GOT3 (cell line): ENCODE measurements around the gene TMEM139.
"Not testable (repeated sequence)": the region's sequence is repeated elsewhere in the genome, so short reads cannot be mapped to it uniquely, and the experiment has no call there.

Experiments used
- DNase-seq: peaks from one replicate; lab custom pipeline; 2025; ENCODE audit warnings: mixed read lengths; lab: John Stamatoyannopoulos, UW

Gene TMEM139

GRCh38 chr7:143289421-143289820 is 4.7 kb downstream of the TMEM139 start:
- DNase-seq, result no peak

- not testable (repeated sequence) for DNase-seq
Observed at GRCh38 chr7:143289888-143290287, 5.1 kb downstream of the TMEM139 start.

- no peak for DNase-seq
Observed at GRCh38 chr7:143290293-143290692, 5.5 kb downstream of the TMEM139 start.

- no peak for DNase-seq
Observed at GRCh38 chr7:143292876-143293275, 8.1 kb downstream of the TMEM139 start.

GRCh38 chr7:143295870-143296269 is 11.1 kb downstream of the TMEM139 start:
- DNase-seq, result no peak

GRCh38 chr7:143296686-143297085 is 11.9 kb downstream of the TMEM139 start:
- DNase-seq, result no peak

GRCh38 chr7:143299346-143299745 is 14.6 kb downstream of the TMEM139 start:
- no peak for DNase-seq

GRCh38 chr7:143299840-143300239 is 15.1 kb downstream of the TMEM139 start:
- no peak for DNase-seq

- no peak for DNase-seq
Observed at GRCh38 chr7:143300959-143301935, 16.5 kb downstream of the TMEM139 start.

GRCh38 chr7:143303733-143304132 is 19.0 kb downstream of the TMEM139 start:
- no peak for DNase-seq

GRCh38 chr7:143304938-143305337 is 20.2 kb downstream of the TMEM139 start:
- DNase-seq, result no peak

GRCh38 chr7:143305423-143306070 is 20.8 kb downstream of the TMEM139 start:
- no peak for DNase-seq

- no peak for DNase-seq
Observed at GRCh38 chr7:143308632-143309031, 23.9 kb downstream of the TMEM139 start.

GRCh38 chr7:143314127-143314526 is 29.4 kb downstream of the TMEM139 start:
- no peak for DNase-seq

GRCh38 chr7:143315776-143316175 is 31.0 kb downstream of the TMEM139 start, which contains the start of gene CLCN1:
CLCN1 (plus strand) TSS chr7:143316111; CDS start chr7:143316213, 102 bp downstream.
- DNase-seq, result no peak

- no peak for DNase-seq
Observed at GRCh38 chr7:143316492-143316891, 31.7 kb downstream of the TMEM139 start.

GRCh38 chr7:143318661-143319060 is 33.9 kb downstream of the TMEM139 start:
- no peak for DNase-seq

- DNase-seq, result no peak
Observed at GRCh38 chr7:143320620-143321019, 35.9 kb downstream of the TMEM139 start.

- DNase-seq, result no peak
Observed at GRCh38 chr7:143321242-143321641, 36.5 kb downstream of the TMEM139 start.

- DNase-seq, result no peak
Observed at GRCh38 chr7:143321734-143322133, 37.0 kb downstream of the TMEM139 start.

- DNase-seq, result no peak
Observed at GRCh38 chr7:143322760-143323633, 38.2 kb downstream of the TMEM139 start.

- no peak for DNase-seq
Observed at GRCh38 chr7:143323653-143324052, 38.9 kb downstream of the TMEM139 start.
